Adrenal gland (tissue), 5 donors: ENCODE data around the gene SOX9.

ENCODE experiments used
- CTCF ChIP-seq, 6 experiments: fragments of 450-650 bp in 4 of 6; fragments of 200-600 bp in 2 of 6; sonication (generic) in 1 of 6; IDR thresholded peaks; 1 replicate in 5 of 6; 2 replicates in 1 of 6; pipeline versions ENCODE4 v1.5.1 to v1.8.0; 2016 to 2021; ENCODE audit warnings: antibody characterized with exemption in 6 of 6, mild to moderate bottlenecking in 2 of 6, moderate library complexity in 1 of 6
- POLR2A ChIP-seq, 2 donors: fragments of 450-650 bp; IDR thresholded peaks; one replicate each; pipeline ENCODE4 v1.6.1; 2017; ENCODE audit warnings: antibody characterized with exemption in 2 of 2, mild to moderate bottlenecking in 2 of 2, moderate library complexity in 1 of 2
- donor health status: DM: no; HTN: no; CAD: no.

GRCh38 chr17:72173499-72174116 lies 52.8 kb downstream of the SOX9 start:
- TF ChIP-seq CTCF (IDR thresholded peaks at IDR 0.05) (no peak), POLR2A (IDR thresholded peaks at IDR 0.05) (no peak)
